Natural killer cell treated with Interleukin-12 subunit alpha and Interleukin-12 subunit beta and Interleukin-15 and Interleukin-18, amount 100 ng/mL, for 72 hours (primary cell): ENCODE results near the gene CCDC134. TPM values are rescaled to one million over a fixed set of nuclear protein-coding genes. Genes with fewer than 3 reads are reported as not detected.

Source experiments
- ATAC-seq, 2 donors: fragments of 150-1000 bp; cut with Tn5 transposase in 1 of 2; sonication (Bioruptor Pico), chemical (Tn5 transposase) in 1 of 2; 2 replicates each; pipeline ENCODE4 v1.10.0; 2021
- DNase-seq: peaks from one replicate; pipeline ENCODE4 v3.0.0; 2022; ENCODE audit warnings: low spot score
- H3K27ac Mint-ChIP-seq, 2 donors: 1 replicate in 1 of 2; 2 replicates in 1 of 2; pipeline ENCODE4 v1.8.0; 2022; ENCODE audit warnings: mixed read lengths in 2 of 2, mild to moderate bottlenecking in 1 of 2, moderate library complexity in 1 of 2
- H3K27me3 Mint-ChIP-seq, 2 donors: 1 replicate in 1 of 2; 2 replicates in 1 of 2; pipeline ENCODE4 v1.8.0; 2022; ENCODE audit warnings: mixed read lengths in 2 of 2
- H3K36me3 Mint-ChIP-seq: one replicate; pipeline ENCODE4 v1.8.0; 2022; ENCODE audit warnings: mixed read lengths
- H3K4me1 Mint-ChIP-seq, 2 donors: 1 replicate in 1 of 2; 2 replicates in 1 of 2; pipeline ENCODE4 v1.8.0; 2022; ENCODE audit warnings: low read depth in 2 of 2, mixed read lengths in 2 of 2, mild to moderate bottlenecking in 1 of 2
- H3K4me3 Mint-ChIP-seq: one replicate; pipeline ENCODE4 v1.8.0; 2022; ENCODE audit warnings: mixed read lengths
- H3K9me3 Mint-ChIP-seq: 2 replicates; pipeline ENCODE4 v1.8.0; 2022; ENCODE audit warnings: mixed read lengths
- total RNA-seq, 2 donors: library from RNA; stranded (reverse); gene quantifications; one replicate each; pipeline ENCODE4 v1.2.3, GENCODE V29; 2022

The CCDC134 gene
- total RNA-seq, 2 donors from 2014 or later: 25.1 to 26.3 TPM

- Mint-ChIP-seq H3K4me1 (peaks cover 18 to 27% of the 10 kb centered on the region in 2 donors), H3K27ac (no peak overlapping the region), H3K27me3 (no peaks in the 10 kb centered on the region), H3K9me3 (no peaks in the 10 kb centered on the region), H3K36me3 (no peaks in the 10 kb centered on the region), H3K4me3 (no peak overlapping the region)
- ATAC-seq (no peak), DNase-seq (no peak)
Observed at GRCh38 chr22:41775976-41776375, 24.5 kb upstream of the CCDC134 start.

GRCh38 chr22:41776381-41776780 lies 24.1 kb upstream of the CCDC134 start:
- Mint-ChIP-seq H3K9me3 (no peaks in the 10 kb centered on the region), H3K27ac (no peak overlapping the region)
- no peak for DNase-seq

GRCh38 chr22:41777749-41778425 lies 22.6 kb upstream of the CCDC134 start:
- H3K36me3 Mint-ChIP-seq: no peaks in the 10 kb centered on the region
- no peaks in the 10 kb centered on the region for H3K27me3 Mint-ChIP-seq
- DNase-seq (no peak), ATAC-seq (no peak)
- peaks cover 35 to 40% of the 10 kb centered on the region in 2 donors for H3K4me1 Mint-ChIP-seq
- no peak overlapping the region for H3K4me3 Mint-ChIP-seq
- peak overlapping the region in 1 of 2 donors; percentile 97 for H3K27ac Mint-ChIP-seq
- no peaks in the 10 kb centered on the region for H3K9me3 Mint-ChIP-seq

More at GRCh38 chr22:41776381-41776780, 24.1 kb upstream of the CCDC134 start:
- Mint-ChIP-seq H3K4me1 (peaks cover 23 to 31% of the 10 kb centered on the region in 2 donors), H3K4me3 (no peak overlapping the region), H3K27me3 (no peaks in the 10 kb centered on the region), H3K36me3 (no peaks in the 10 kb centered on the region)
- no peak for ATAC-seq

GRCh38 chr22:41779929-41780505 lies 20.5 kb upstream of the CCDC134 start:
- no peak for DNase-seq
- Mint-ChIP-seq H3K4me1 (peaks cover 38 to 45% of the 10 kb centered on the region in 2 donors), H3K27ac (peak overlapping the region; percentile 89 to 97), H3K36me3 (no peaks in the 10 kb centered on the region), H3K4me3 (peak overlapping the region; percentile 70), H3K9me3 (no peaks in the 10 kb centered on the region), H3K27me3 (no peaks in the 10 kb centered on the region)
- no peak for ATAC-seq

GRCh38 chr22:41780746-41781505 lies 19.6 kb upstream of the CCDC134 start:
- H3K36me3 Mint-ChIP-seq: no peaks in the 10 kb centered on the region
- H3K9me3 Mint-ChIP-seq: no peaks in the 10 kb centered on the region
- H3K27me3 Mint-ChIP-seq: no peaks in the 10 kb centered on the region
- ATAC-seq: peak; percentile 98 to 99
- H3K27ac Mint-ChIP-seq: peak overlapping the region; percentile 89 to 97
- peaks cover 38 to 45% of the 10 kb centered on the region in 2 donors for H3K4me1 Mint-ChIP-seq
- H3K4me3 Mint-ChIP-seq: peak overlapping the region; percentile 96
- peak; percentile 95 for DNase-seq

GRCh38 chr22:41781507-41781906 lies 19.0 kb upstream of the CCDC134 start:
- Mint-ChIP-seq H3K9me3 (no peaks in the 10 kb centered on the region), H3K27ac (peak overlapping the region; percentile 89 to 97), H3K27me3 (no peaks in the 10 kb centered on the region), H3K4me1 (peaks cover 38 to 45% of the 10 kb centered on the region in 2 donors), H3K36me3 (no peaks in the 10 kb centered on the region), H3K4me3 (peak overlapping the region; percentile 96)
- DNase-seq (no peak), ATAC-seq (peak; percentile 5 to 28)

GRCh38 chr22:41782316-41782715 lies 18.2 kb upstream of the CCDC134 start:
- H3K27me3 Mint-ChIP-seq: no peaks in the 10 kb centered on the region
- H3K9me3 Mint-ChIP-seq: no peaks in the 10 kb centered on the region
- DNase-seq (no peak), ATAC-seq (peak; percentile 34 to 58)
- H3K27ac Mint-ChIP-seq: peak overlapping the region; percentile 89 to 97
- H3K4me3 Mint-ChIP-seq: peak overlapping the region; percentile 96
- peaks cover 38 to 48% of the 10 kb centered on the region in 2 donors for H3K4me1 Mint-ChIP-seq
- H3K36me3 Mint-ChIP-seq: no peaks in the 10 kb centered on the region

GRCh38 chr22:41782751-41783150 lies 17.7 kb upstream of the CCDC134 start:
- ATAC-seq (no peak), DNase-seq (no peak)
- Mint-ChIP-seq H3K4me1 (peaks cover 38 to 44% of the 10 kb centered on the region in 2 donors), H3K9me3 (no peaks in the 10 kb centered on the region), H3K4me3 (peak overlapping the region; percentile 96), H3K27me3 (no peaks in the 10 kb centered on the region), H3K36me3 (no peaks in the 10 kb centered on the region), H3K27ac (peak overlapping the region; percentile 89 to 97)

GRCh38 chr22:41787331-41787730 lies 13.1 kb upstream of the CCDC134 start:
- ATAC-seq: no peak
- H3K27ac Mint-ChIP-seq: peak overlapping the region in 1 of 2 donors; percentile 50
- peaks cover 15 to 25% of the 10 kb centered on the region in 2 donors for H3K4me1 Mint-ChIP-seq

GRCh38 chr22:41793871-41794270 lies 6.6 kb upstream of the CCDC134 start:
- Mint-ChIP-seq H3K9me3 (no peaks in the 10 kb centered on the region), H3K4me1 (peaks cover 6 to 21% of the 10 kb centered on the region in 2 donors), H3K27ac (no peak overlapping the region), H3K4me3 (no peak overlapping the region), H3K36me3 (peaks cover 12% of the 10 kb centered on the region), H3K27me3 (no peaks in the 10 kb centered on the region)
- DNase-seq (no peak), ATAC-seq (no peak)

More at GRCh38 chr22:41787331-41787730, 13.1 kb upstream of the CCDC134 start:
- DNase-seq: no peak
- Mint-ChIP-seq H3K4me3 (no peak overlapping the region), H3K36me3 (peaks cover 6% of the 10 kb centered on the region), H3K9me3 (no peaks in the 10 kb centered on the region), H3K27me3 (no peaks in the 10 kb centered on the region)

- peak overlapping the region; percentile 84 for H3K4me3 Mint-ChIP-seq
- no peaks in the 10 kb centered on the region for H3K27me3 Mint-ChIP-seq
- no peak for DNase-seq
- H3K9me3 Mint-ChIP-seq: no peaks in the 10 kb centered on the region
- H3K36me3 Mint-ChIP-seq: peaks cover 6% of the 10 kb centered on the region
- ATAC-seq: no peak
- H3K27ac Mint-ChIP-seq: peak overlapping the region; percentile 86 to 92
- H3K4me1 Mint-ChIP-seq: peaks cover 25 to 30% of the 10 kb centered on the region in 2 donors
Observed at GRCh38 chr22:41798736-41799135, 1.7 kb upstream of the CCDC134 start.

GRCh38 chr22:41799486-41800347 lies 762 bp upstream of the CCDC134 start:
- H3K4me1 Mint-ChIP-seq: peaks cover 33 to 35% of the 10 kb centered on the region in 2 donors
- H3K27me3 Mint-ChIP-seq: no peaks in the 10 kb centered on the region
- peaks cover 4% of the 10 kb centered on the region for H3K36me3 Mint-ChIP-seq
- peak overlapping the region; percentile 84 for H3K4me3 Mint-ChIP-seq
- H3K27ac Mint-ChIP-seq: peak overlapping the region; percentile 86 to 92
- peak; percentile 52 for ATAC-seq
- DNase-seq: no peak
- H3K9me3 Mint-ChIP-seq: no peaks in the 10 kb centered on the region

- no peak for ATAC-seq
- Mint-ChIP-seq H3K27ac (peak overlapping the region; percentile 86 to 92), H3K4me3 (peak overlapping the region; percentile 84), H3K27me3 (no peaks in the 10 kb centered on the region), H3K9me3 (no peaks in the 10 kb centered on the region), H3K36me3 (no peaks in the 10 kb centered on the region), H3K4me1 (peaks cover 34 to 36% of the 10 kb centered on the region in 2 donors)
- no peak for DNase-seq
Observed at GRCh38 chr22:41801147-41801819, 804 bp downstream of the CCDC134 start.
